ENCODE results near the gene TLX3. TPM values are rescaled to one million over a fixed set of nuclear protein-coding genes. Genes with fewer than 3 reads are reported as not detected.

Gene TLX3
- total RNA-seq, 1 experiment from 2014 or later = not detected

DNA sequence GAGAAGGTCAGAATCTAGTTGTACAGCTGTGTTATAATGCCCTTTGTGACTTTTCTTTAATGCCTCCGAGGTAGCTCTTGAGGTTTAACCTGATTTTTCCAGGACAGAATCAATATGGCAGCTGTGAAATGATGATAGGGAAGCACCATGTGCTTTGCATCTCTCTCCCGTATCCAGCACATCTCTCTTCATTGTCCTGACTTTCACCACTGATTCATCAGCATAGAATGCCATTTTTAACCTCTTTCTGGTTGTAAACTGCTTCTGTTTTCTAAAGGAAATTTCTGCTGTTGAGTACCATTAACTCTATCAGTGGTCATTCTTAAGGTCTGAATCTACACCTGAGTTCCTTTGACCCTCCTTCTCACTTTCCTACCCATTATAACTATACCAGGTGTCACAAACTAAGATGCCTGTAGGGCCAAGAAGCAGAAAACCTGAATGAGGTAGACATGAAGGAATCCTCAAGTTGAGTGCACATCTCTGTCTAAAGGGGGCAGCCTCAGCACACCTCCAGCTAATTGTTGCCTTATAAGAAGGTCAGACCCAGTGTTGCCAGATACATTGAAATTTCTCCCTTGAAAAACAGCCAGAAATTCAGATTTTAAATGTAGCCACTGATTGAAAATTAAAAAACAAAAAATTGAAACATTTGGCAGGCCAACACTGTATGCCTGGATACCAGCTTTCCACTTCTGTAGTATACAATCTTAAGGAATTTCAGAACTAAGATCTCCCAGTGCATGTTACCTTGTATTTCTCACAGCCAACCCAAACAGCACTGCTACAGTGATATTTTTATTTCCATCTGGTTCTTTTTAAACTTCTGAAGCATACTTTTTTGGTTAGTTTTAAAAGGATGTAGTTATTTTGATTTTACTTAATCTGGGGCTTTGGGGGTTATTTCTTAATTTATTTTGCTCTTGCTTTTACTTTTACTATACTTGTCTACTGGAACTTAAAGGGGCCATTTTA, 35.8 kb upstream of the TLX3 start:
- no peak overlapping the region for H3K27ac Mint-ChIP-seq
- WGBS (ENCODE audit: extremely low coverage, insufficient read length, low lambda C conversion rate) = no CpG with 5 or more reads among the region's 2 CpGs

More for the DNA sequence above, 35.8 kb upstream of the TLX3 start:
- Histone ChIP-seq H3K9ac (ENCODE audit: extremely low read depth, insufficient read length, low read length) (no peak overlapping the region), H3K9me3 (ENCODE audit: control insufficient read depth, low read depth, low read length) (no peaks in the 10 kb centered on the region), H2BK120ac (ENCODE audit: low read depth, low read length, poor library complexity, severe bottlenecking) (no peak overlapping the region), H2AFZ (ENCODE audit: low read length) (no peak overlapping the region), H3K4ac (ENCODE audit: low read depth, low read length) (no peak overlapping the region), H4K20me1 (ENCODE audit: control insufficient read depth, insufficient read depth, insufficient read length) (no peaks in the 10 kb centered on the region), H3K18ac (ENCODE audit: insufficient read length, low read depth, low read length) (no peak overlapping the region), H2AK5ac (ENCODE audit: insufficient read length, low read length) (no peak overlapping the region), H4K5ac (ENCODE audit: insufficient read length, low read depth, low read length) (no peak overlapping the region), H3K4me2 (ENCODE audit: insufficient read depth, insufficient read length, low read length) (no peak overlapping the region), H3K14ac (ENCODE audit: insufficient read depth, low read length) (no peak overlapping the region), H4K8ac (replicated peaks; ENCODE audit: insufficient read length, low read depth, low read length) (no peak overlapping the region), H3K79me1 (ENCODE audit: insufficient read depth, low read depth, low read length, poor library complexity, severe bottlenecking) (no peaks in the 10 kb centered on the region), H3K4me1 (ENCODE audit: insufficient read depth, low read length) (no peaks in the 10 kb centered on the region), H3K56ac (ENCODE audit: insufficient read length, low read depth, low read length) (no peak overlapping the region), H2BK15ac (ENCODE audit: low read depth, low read length) (no peak overlapping the region), H4K91ac (ENCODE audit: insufficient read length, low read depth, low read length) (no peak overlapping the region), H3K27me3 (ENCODE audit: insufficient read depth, low read length) (no peaks in the 10 kb centered on the region), H3K79me2 (ENCODE audit: insufficient read depth, low read length) (no peaks in the 10 kb centered on the region), H2BK5ac (ENCODE audit: insufficient read length, low read length) (no peak overlapping the region), H3T11ph (ENCODE audit: low read length) (no peak overlapping the region), H3K23me2 (ENCODE audit: insufficient read length, low read depth, low read length, poor library complexity, severe bottlenecking) (no peaks in the 10 kb centered on the region), H2BK20ac (ENCODE audit: low read depth, low read length, poor library complexity, severe bottlenecking) (no peak overlapping the region), H2BK12ac (ENCODE audit: insufficient read length, low read depth, low read length) (no peak overlapping the region), H3K23ac (ENCODE audit: insufficient read length, low read depth, low read length) (no peak overlapping the region), H3K27ac (ENCODE audit: insufficient read length, low read depth, low read length) (no peak overlapping the region)
- H3K4me1 Mint-ChIP-seq = peaks cover 2 to 6% of the 10 kb centered on the region in 2 experiments
- no peaks in the 10 kb centered on the region for H3K9me3 Mint-ChIP-seq
- H3K4me3 Mint-ChIP-seq = no peak overlapping the region
- no peaks in the 10 kb centered on the region for H3K36me3 Mint-ChIP-seq (ENCODE audit: insufficient read depth in 1 of 3, low read depth in 3 of 3)
- TF ChIP-seq, protein P1, sequence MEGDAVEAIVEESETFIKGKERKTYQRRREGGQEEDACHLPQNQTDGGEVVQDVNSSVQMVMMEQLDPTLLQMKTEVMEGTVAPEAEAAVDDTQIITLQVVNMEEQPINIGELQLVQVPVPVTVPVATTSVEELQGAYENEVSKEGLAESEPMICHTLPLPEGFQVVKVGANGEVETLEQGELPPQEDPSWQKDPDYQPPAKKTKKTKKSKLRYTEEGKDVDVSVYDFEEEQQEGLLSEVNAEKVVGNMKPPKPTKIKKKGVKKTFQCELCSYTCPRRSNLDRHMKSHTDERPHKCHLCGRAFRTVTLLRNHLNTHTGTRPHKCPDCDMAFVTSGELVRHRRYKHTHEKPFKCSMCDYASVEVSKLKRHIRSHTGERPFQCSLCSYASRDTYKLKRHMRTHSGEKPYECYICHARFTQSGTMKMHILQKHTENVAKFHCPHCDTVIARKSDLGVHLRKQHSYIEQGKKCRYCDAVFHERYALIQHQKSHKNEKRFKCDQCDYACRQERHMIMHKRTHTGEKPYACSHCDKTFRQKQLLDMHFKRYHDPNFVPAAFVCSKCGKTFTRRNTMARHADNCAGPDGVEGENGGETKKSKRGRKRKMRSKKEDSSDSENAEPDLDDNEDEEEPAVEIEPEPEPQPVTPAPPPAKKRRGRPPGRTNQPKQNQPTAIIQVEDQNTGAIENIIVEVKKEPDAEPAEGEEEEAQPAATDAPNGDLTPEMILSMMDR (conservative IDR thresholded peaks at IDR 0.05) = peak; percentile 81
- no peaks in the 10 kb centered on the region for H3K27me3 Mint-ChIP-seq (ENCODE audit: low read depth)
- DNase-seq = peak; percentile 56
